ENCODE measurements around the gene NUP85.

- TF ChIP-seq CTCF (IDR thresholded peaks at IDR 0.05; ENCODE audit: insufficient read depth, low read length) (no peak), REST (IDR thresholded peaks at IDR 0.05; ENCODE audit: insufficient replicate concordance, low read depth) (no peak), POLR2AphosphoS5 (IDR thresholded peaks at IDR 0.05; ENCODE audit: low read depth) (no peak), SPI1 (IDR thresholded peaks at IDR 0.05; ENCODE audit: borderline replicate concordance, low read depth) (no peak)
These were observed 66.7 kb downstream of the NUP85 start for GRCh38 chr17:75271955-75272847.
